ENCODE results near the gene SMG5.

DNA sequence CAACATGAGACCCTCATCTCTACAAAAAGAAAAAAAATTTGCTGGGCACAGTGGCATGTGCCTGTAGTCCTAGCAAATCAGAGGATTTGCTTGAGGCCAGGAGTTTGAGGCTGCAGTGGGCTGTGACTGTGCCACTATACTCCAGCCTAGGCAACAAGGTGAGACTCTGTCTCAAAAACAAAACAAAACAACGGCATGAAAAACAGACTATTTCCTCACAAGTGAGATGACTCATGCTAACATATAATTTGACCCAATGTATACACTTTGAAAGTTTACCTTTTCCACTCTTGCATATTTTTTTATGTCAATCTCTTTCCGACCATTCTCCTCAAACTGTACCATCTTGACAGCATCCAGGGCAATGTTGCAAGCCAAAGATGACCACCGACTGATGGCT, 37.9 kb upstream of the SMG5 start:
- TF ChIP-seq, protein P1, sequence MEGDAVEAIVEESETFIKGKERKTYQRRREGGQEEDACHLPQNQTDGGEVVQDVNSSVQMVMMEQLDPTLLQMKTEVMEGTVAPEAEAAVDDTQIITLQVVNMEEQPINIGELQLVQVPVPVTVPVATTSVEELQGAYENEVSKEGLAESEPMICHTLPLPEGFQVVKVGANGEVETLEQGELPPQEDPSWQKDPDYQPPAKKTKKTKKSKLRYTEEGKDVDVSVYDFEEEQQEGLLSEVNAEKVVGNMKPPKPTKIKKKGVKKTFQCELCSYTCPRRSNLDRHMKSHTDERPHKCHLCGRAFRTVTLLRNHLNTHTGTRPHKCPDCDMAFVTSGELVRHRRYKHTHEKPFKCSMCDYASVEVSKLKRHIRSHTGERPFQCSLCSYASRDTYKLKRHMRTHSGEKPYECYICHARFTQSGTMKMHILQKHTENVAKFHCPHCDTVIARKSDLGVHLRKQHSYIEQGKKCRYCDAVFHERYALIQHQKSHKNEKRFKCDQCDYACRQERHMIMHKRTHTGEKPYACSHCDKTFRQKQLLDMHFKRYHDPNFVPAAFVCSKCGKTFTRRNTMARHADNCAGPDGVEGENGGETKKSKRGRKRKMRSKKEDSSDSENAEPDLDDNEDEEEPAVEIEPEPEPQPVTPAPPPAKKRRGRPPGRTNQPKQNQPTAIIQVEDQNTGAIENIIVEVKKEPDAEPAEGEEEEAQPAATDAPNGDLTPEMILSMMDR (conservative IDR thresholded peaks at IDR 0.05; ENCODE audit: low read length) = no peak
- no peak for TF ChIP-seq EZH2phosphoT487 (IDR thresholded peaks at IDR 0.05; ENCODE audit: borderline replicate concordance, low read depth, low read length)
